ENCODE data around the gene PLEKHG1.

The PLEKHG1 gene

DNA sequence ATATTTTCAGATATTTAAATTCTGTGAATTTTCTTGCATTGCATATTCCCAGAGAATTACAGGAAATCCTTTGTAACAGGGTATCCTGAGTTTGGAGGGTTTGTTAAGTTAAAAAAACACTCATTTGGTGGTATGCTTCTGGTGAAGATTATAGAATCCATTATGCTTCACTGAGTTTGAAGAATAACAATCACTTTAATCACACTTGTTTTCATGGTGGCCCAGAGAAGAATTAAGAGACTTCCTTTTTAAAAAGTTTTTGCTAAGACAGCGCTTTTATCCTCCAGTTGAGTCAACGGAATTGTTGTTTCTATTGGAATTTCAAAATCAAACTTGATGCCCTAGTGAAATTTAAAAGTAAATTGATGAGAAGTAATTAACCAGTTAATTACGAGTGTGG is 17.4 kb downstream of the PLEKHG1 start:
- H3K27ac ChIP-seq = no peak overlapping the region
- TF ChIP-seq, protein P1, sequence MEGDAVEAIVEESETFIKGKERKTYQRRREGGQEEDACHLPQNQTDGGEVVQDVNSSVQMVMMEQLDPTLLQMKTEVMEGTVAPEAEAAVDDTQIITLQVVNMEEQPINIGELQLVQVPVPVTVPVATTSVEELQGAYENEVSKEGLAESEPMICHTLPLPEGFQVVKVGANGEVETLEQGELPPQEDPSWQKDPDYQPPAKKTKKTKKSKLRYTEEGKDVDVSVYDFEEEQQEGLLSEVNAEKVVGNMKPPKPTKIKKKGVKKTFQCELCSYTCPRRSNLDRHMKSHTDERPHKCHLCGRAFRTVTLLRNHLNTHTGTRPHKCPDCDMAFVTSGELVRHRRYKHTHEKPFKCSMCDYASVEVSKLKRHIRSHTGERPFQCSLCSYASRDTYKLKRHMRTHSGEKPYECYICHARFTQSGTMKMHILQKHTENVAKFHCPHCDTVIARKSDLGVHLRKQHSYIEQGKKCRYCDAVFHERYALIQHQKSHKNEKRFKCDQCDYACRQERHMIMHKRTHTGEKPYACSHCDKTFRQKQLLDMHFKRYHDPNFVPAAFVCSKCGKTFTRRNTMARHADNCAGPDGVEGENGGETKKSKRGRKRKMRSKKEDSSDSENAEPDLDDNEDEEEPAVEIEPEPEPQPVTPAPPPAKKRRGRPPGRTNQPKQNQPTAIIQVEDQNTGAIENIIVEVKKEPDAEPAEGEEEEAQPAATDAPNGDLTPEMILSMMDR (conservative IDR thresholded peaks at IDR 0.05) = no peak

DNA sequence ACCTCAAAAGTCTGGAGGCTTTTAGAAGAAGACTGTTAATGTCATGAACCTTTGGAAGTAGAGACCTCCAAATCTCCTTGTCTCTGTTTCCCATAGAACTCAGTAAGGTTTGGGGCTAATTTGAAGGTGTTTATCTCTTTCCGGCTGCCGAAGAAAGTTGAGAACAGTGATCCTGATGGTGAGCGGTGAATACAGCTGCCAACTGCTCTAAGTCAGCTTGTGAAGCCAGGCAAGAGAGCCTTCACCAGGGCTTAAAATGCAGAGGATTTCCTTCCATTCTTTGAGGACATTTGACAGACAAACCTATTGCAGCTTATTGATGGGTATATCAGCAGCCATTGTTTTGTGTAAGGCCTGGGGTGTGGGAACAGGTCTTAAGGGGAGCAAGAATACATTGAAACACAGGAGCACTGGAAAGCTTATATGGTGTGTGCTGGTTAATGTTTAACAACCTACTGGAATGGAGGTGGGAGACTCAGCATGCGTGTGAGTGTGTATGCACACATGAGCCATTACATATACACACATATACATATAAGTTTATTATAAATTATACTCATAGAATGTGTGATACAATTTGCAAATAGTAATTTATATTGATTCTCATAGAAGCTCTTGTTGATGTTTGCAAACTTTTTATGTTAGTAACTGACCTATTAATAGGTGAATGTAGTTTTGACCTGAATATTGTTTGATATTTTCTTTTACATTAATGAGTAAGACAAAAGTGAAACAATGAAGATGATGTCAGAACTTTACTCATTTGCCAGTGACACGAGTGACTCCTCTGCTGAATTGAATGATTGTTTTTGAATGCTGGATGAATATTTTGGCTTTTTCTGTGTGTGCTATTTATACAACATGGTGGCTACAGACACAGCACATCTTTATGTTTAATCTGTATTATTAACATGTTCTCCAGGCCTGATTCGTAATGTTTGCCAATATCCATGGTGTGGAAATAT is 18.1 kb downstream of the PLEKHG1 start:
- H3K27ac ChIP-seq = no peak overlapping the region
- TF ChIP-seq, protein P1 (conservative IDR thresholded peaks at IDR 0.05) = no peak

DNA sequence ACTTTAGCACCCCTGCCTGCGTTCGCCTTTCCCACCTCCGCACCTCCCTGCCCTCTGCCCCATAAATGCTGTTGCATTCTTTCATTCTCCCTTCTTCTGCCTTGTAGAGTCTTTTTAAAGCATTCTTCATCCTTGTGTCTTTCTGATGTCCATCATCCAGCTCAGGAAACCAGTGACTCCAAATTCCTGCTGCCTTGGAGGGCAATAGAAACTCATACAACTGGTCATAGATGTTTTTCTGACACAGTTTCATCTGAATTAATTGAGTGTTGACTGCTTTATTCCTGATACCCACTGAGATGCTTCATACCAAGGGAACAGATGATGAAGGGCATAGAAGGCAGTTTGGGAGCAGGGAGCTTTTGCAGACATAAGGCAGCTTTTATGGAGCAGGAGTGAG is 19.6 kb downstream of the PLEKHG1 start:
- no peak overlapping the region for H3K27ac ChIP-seq
- TF ChIP-seq, protein P1 (conservative IDR thresholded peaks at IDR 0.05) = no peak

DNA sequence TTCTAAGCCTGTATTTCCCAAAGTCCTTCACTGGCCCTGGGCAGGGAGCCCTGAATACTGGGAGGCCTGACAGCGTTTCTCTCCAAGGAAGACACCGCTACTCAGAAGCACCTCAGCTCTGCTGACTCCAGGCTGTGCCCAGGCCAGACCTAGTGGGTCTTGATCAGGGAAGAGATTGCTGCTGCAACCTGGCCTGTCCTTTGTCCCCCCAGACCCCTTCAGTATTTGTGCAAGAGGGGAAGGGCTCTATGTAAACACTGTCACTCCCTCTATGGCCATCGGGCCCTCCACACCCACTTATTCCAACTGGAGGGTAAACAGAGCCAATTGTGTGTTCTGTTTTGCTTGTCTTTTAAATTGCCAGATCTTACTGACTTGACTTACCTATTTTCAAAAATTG is 20.6 kb downstream of the PLEKHG1 start:
- no peak overlapping the region for H3K27ac ChIP-seq
- TF ChIP-seq, protein P1 (conservative IDR thresholded peaks at IDR 0.05) = no peak

DNA sequence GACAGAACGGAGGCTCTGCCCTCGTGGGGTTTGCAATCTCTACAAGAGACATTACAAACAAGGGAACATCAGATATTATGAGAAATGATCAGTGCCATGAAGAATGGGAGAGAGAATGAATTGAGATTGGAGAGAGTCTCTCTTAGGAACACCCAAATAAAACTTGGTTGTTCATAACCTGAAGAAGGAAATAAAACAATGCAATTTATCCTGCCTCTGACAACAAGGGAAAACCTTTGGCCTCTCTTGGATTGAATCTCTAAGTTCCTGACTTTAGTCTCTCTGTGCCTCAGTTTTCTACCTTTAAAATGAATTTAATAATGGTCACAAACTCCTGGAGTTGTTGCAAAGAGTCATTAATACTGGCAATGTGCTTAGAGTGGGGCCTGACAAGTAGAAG is 21.1 kb downstream of the PLEKHG1 start:
- TF ChIP-seq, protein P1 (conservative IDR thresholded peaks at IDR 0.05) = no peak

DNA sequence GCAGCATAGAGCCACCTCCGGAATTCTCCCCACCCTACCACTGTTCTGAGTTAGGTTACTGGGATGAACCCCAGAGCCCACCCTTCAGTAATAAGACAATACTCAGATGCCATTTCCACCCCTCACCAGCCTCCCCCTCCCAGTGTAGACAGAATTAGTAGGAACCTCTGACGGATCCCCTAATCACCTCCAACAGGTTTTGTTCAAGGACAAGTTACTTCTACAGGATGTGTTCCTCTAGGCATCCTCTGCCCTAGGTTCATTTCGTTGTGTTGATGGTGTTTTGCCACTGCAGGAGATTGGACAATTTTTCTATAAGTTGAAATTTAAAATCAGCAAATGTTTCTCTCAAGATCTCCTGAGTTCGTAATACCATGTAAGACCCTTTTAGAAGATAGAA is 22.8 kb downstream of the PLEKHG1 start:
- H3K27ac ChIP-seq = no peak overlapping the region
- TF ChIP-seq, protein P1 (conservative IDR thresholded peaks at IDR 0.05) = no peak

More for the DNA sequence above, 21.1 kb downstream of the PLEKHG1 start:
- H3K27ac ChIP-seq = no peak overlapping the region

DNA sequence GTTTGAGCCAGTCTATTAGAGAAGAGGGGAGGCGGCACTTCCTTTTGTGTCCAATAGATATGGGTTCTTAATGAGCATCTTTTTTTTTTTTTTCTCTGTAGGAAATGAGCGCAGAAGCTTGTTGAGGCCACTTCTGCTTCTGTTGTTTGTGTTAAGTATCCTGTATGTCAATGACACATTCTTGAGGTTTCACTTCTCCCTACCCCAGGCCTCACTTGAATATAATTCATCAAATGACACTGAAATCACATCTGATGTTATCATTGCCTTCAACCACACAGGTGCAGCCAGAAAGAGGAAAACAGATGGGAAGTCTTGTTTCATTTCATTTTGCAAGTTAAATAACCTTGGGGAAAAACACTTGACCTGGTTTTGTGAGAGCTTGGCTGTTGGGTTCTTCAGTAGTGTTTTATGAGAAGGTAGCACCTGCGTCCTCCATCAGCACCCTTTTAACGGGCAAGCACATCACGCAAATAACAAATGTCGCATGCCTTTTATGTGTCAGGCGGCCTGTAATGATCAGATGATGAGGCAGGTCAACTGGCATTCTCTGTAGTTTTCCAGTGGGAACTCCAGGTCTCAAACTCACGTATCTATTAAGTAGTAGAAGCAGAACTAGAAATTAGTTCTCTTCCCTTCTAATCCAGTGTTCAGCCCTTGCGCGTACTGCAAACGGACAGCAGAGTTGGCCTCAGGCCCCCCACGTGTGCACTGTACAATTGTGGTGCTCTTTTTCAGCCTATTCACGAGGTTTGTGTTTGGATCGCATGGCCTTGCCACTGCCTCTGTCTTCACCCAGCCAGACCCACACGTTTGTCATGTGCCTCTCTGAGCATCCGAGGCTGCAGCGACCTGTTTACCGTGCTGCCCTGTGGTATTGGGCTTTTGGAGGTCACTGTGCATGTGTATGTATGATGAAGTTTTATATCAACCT is 23.5 kb downstream of the PLEKHG1 start:
- TF ChIP-seq, protein P1 (conservative IDR thresholded peaks at IDR 0.05) = no peak
- no peak overlapping the region for H3K27ac ChIP-seq
